MM.1S (cell line): ENCODE results near the gene MORC3.

ENCODE experiments used
- DNase-seq: peaks from one replicate; pipeline ENCODE4 v3.0.0-alpha.2; 2015
- H2AFZ ChIP-seq: fragments of 300-600 bp; sonication (generic); 2 replicates; pipeline ENCODE4 v1.6.0; 2016; ENCODE audit warnings: antibody characterized with exemption, low read length
- H3F3A ChIP-seq: fragments of 300-600 bp; sonication (generic); 2 replicates; pipeline ENCODE4 v1.6.1; 2016; ENCODE audit warnings: mild to moderate bottlenecking, antibody characterized with exemption, low read length, moderate library complexity, mixed read lengths; ENCODE audit not compliant: insufficient read depth
- H3K27ac ChIP-seq: fragments of 300-600 bp; sonication (generic); 2 replicates; pipeline ENCODE4 v1.5.1; 2016; ENCODE audit warnings: mild to moderate bottlenecking, low read length
- H3K27me3 ChIP-seq: fragments of 300-600 bp; sonication (generic); replicated peaks from 2 replicates; pipeline ENCODE4 v1.6.0; 2016; ENCODE audit warnings: low read length; ENCODE audit not compliant: insufficient read depth
- H3K36me3 ChIP-seq: fragments of 300-600 bp; sonication (generic); replicated peaks from 2 replicates; pipeline ENCODE4 v1.6.1; 2016; ENCODE audit warnings: mild to moderate bottlenecking, low read length, mixed read lengths; ENCODE audit not compliant: insufficient read depth
- H3K4me1 ChIP-seq: fragments of 300-600 bp; sonication (generic); 2 replicates; pipeline ENCODE4 v1.6.1; 2016; ENCODE audit warnings: low read length, mixed read lengths
- H3K4me2 ChIP-seq: fragments of 300-600 bp; sonication (generic); 2 replicates; pipeline ENCODE4 v1.6.0; 2016; ENCODE audit warnings: low read depth, low read length
- H3K4me3 ChIP-seq: fragments of 300-600 bp; sonication (generic); 2 replicates; pipeline ENCODE4 v1.5.1; 2016; ENCODE audit warnings: low read length, mixed read lengths
- H3K79me2 ChIP-seq: fragments of 300-600 bp; sonication (generic); 2 replicates; pipeline ENCODE4 v1.6.1; 2016; ENCODE audit warnings: mixed run types, low read length, mixed read lengths
- H3K9ac ChIP-seq: fragments of 300-600 bp; sonication (generic); 2 replicates; pipeline ENCODE4 v1.6.1; 2016; ENCODE audit warnings: low read length, mixed read lengths
- H3K9me2 ChIP-seq: fragments of 300-600 bp; sonication (generic); replicated peaks from 2 replicates; pipeline ENCODE4 v1.6.1; 2016; ENCODE audit warnings: mild to moderate bottlenecking, low read length, mixed read lengths; ENCODE audit not compliant: insufficient read depth
- H3K9me3 ChIP-seq: fragments of 300-600 bp; sonication (generic); replicated peaks from 2 replicates; pipeline ENCODE4 v1.6.1; 2016; ENCODE audit warnings: mild to moderate bottlenecking, low read length, mixed read lengths; ENCODE audit not compliant: insufficient read depth
- H4K20me1 ChIP-seq: fragments of 300-600 bp; sonication (generic); 2 replicates; pipeline ENCODE4 v1.6.1; 2016; ENCODE audit warnings: mild to moderate bottlenecking, low read length, moderate library complexity, mixed read lengths; ENCODE audit not compliant: insufficient read depth
- CTCF ChIP-seq: fragments of 300-600 bp; sonication (generic); IDR thresholded peaks from 2 replicates; pipeline ENCODE4 v1.5.1; 2016; ENCODE audit warnings: antibody characterized with exemption, low read length, mixed read lengths
- EZH2 ChIP-seq: fragments of 300-600 bp; sonication (generic); optimal IDR thresholded peaks from 2 replicates; pipeline ENCODE3; 2017; ENCODE audit warnings: low read depth, mild to moderate bottlenecking, antibody characterized with exemption, low read length, mixed read lengths
- EZH2phosphoT487 ChIP-seq: fragments of 300-600 bp; sonication (generic); IDR thresholded peaks from 2 replicates; pipeline ENCODE4 v1.6.1; 2018; ENCODE audit warnings: antibody characterized with exemption, low read length

MORC3 gene

GRCh38 chr21:36400719-36401118, 80.7 kb downstream of the MORC3 start:
- Histone ChIP-seq H2AFZ (no peak overlapping the region), H4K20me1 (no peaks in the 10 kb centered on the region), H3K9me3 (no peaks in the 10 kb centered on the region), H3K4me3 (no peak overlapping the region), H3K9me2 (no peaks in the 10 kb centered on the region), H3K27me3 (no peaks in the 10 kb centered on the region), H3K9ac (no peak overlapping the region), H3K4me1 (no peaks in the 10 kb centered on the region), H3F3A (no peaks in the 10 kb centered on the region), H3K4me2 (no peak overlapping the region), H3K27ac (no peak overlapping the region), H3K79me2 (no peaks in the 10 kb centered on the region), H3K36me3 (peaks cover 4% of the 10 kb centered on the region)
- TF ChIP-seq CTCF, result no peak
- TF ChIP-seq EZH2, result no peak
- TF ChIP-seq EZH2phosphoT487, result no peak
- DNase-seq, result no peak

DNA sequence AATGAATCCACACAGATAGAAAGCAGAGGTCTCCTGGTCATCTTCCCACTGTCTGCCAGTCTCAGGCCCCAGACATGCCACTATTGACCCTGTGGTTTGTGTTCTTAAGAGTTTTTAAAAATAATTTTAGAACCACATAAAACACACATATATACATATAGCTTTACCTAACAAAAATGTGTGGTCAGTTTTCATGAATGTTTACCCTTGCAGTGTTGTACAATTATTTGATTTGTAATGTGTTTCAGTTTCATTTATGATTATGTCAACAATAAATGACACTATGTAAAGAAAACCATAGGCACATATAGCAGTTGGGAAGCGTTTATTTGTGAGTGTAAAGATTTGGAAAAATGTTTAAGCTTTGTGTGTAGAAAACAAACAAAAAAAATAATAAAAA, 82.3 kb downstream of the MORC3 start:
- Histone ChIP-seq H3K27ac (no peak overlapping the region), H3K4me3 (no peak overlapping the region), H3K79me2 (no peaks in the 10 kb centered on the region), H3K27me3 (no peaks in the 10 kb centered on the region), H3K4me2 (no peak overlapping the region), H3F3A (no peaks in the 10 kb centered on the region), H3K9ac (no peak overlapping the region), H3K4me1 (no peaks in the 10 kb centered on the region), H3K9me2 (no peaks in the 10 kb centered on the region), H4K20me1 (no peaks in the 10 kb centered on the region), H3K36me3 (peaks cover 4% of the 10 kb centered on the region), H2AFZ (no peak overlapping the region), H3K9me3 (no peaks in the 10 kb centered on the region)
- no peak for TF ChIP-seq EZH2
- TF ChIP-seq EZH2phosphoT487, result no peak
- no peak for TF ChIP-seq CTCF
- no peak for DNase-seq

DNA sequence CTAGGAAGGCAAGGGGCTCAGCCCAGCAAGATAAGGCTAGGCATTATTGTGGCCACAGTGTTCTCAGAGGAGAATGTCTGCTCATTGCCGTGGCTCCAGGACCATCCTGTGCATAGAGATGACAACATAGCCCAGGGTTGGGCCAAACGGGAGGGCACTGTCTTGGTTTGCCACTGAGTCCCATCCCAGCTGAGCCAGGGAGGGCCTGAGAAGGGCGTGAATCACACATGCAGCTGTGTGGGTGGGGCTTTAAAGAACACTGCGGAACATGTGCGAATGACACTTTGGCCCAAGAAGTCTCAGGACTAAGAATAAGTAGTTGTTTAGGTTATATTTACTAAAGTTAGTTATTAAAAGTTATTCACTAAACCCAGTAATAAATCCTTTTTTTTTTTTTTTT, 83.7 kb downstream of the MORC3 start:
- no peak overlapping the region for H3K4me3 ChIP-seq
- H3K9me3 ChIP-seq, result no peaks in the 10 kb centered on the region
- no peak for DNase-seq
- no peak overlapping the region for H3K27ac ChIP-seq
- H3K4me2 ChIP-seq, result no peak overlapping the region
- TF ChIP-seq EZH2phosphoT487 (no peak), EZH2 (no peak), CTCF (no peak)
- H3K79me2 ChIP-seq, result no peaks in the 10 kb centered on the region
- H3K4me1 ChIP-seq, result no peaks in the 10 kb centered on the region
- H3K9ac ChIP-seq, result no peak overlapping the region
- H2AFZ ChIP-seq, result no peak overlapping the region
- H3K9me2 ChIP-seq, result no peaks in the 10 kb centered on the region
- H3K36me3 ChIP-seq, result peaks cover 4% of the 10 kb centered on the region
- no peaks in the 10 kb centered on the region for H3F3A ChIP-seq
- no peaks in the 10 kb centered on the region for H3K27me3 ChIP-seq
- H4K20me1 ChIP-seq, result no peaks in the 10 kb centered on the region
